Sigmoid colon (tissue), 7 donors: ENCODE measurements around the gene LITAF. TPM values are rescaled to one million over a fixed set of nuclear protein-coding genes. Genes with fewer than 3 reads are reported as not detected.

Experiments used
- DNase-seq: peaks from one replicate; pipeline ENCODE4 v3.0.0-alpha.2; 2019
- H3K27ac ChIP-seq, 4 donors: fragments of 200-600 bp; sonication (generic); one replicate each; pipeline ENCODE4 v1.5.1; 2016 to 2019; ENCODE audit warnings: mild to moderate bottlenecking in 1 of 4
- H3K27me3 ChIP-seq, 3 donors: fragments of 200-600 bp; sonication (generic); one replicate each; pipeline ENCODE4 v1.5.1; 2019; ENCODE audit warnings: mild to moderate bottlenecking in 1 of 3
- H3K36me3 ChIP-seq, 4 donors: fragments of 200-600 bp; sonication (generic); one replicate each; pipeline ENCODE4 v1.5.1; 2016 to 2019
- H3K4me1 ChIP-seq, 4 donors: fragments of 200-600 bp; sonication (generic); one replicate each; pipeline ENCODE4 v1.5.1; 2017 to 2019
- H3K4me3 ChIP-seq, 4 donors: fragments of 200-600 bp; sonication (generic); one replicate each; pipeline ENCODE4 v1.5.1; 2017 to 2019; ENCODE audit warnings: mild to moderate bottlenecking in 2 of 4, moderate library complexity in 1 of 4
- H3K9me3 ChIP-seq, 4 donors: fragments of 200-600 bp in 3 of 4; sonication (generic) in 3 of 4; one replicate each; pipeline versions ENCODE4 v1.5.1 to v1.6.1; 2013 to 2019
- EP300 ChIP-seq, 4 donors: sonication (generic); formaldehyde crosslinking; IDR thresholded peaks; one replicate each; pipeline ENCODE4 v1.6.1; 2017; ENCODE audit warnings: antibody characterized with exemption in 4 of 4
- POLR2A ChIP-seq, 2 donors: fragments of 450-650 bp; IDR thresholded peaks; one replicate each; pipeline ENCODE4 v1.6.1; 2016; ENCODE audit warnings: antibody characterized with exemption in 2 of 2, mild to moderate bottlenecking in 2 of 2, moderate library complexity in 2 of 2
- POLR2AphosphoS5 ChIP-seq, 4 donors: sonication (generic); formaldehyde crosslinking; IDR thresholded peaks; one replicate each; pipeline ENCODE4 v1.6.1; 2017; ENCODE audit warnings: antibody characterized with exemption in 4 of 4
- WGBS, 2 donors: extraction: QIAGEN DNeasy Blood & Tissue Kit; methylation state at CpG; one replicate each; pipeline ENCODE4 v1.1.7; 2013; 5-methylcytosine and 5-hydroxymethylcytosine counted together
- intact Hi-C: fragments of 100-400 bp; cut with DNase I; formaldehyde crosslinking; loops from one replicate; pipeline ENCODE4 v1.15.1; 2023
- polyA plus RNA-seq, 3 donors: library from polyadenylated mRNA; stranded (reverse); fragments of 200-250 nt; gene quantifications; one replicate each; pipeline ENCODE4 v1.2.3, GENCODE V29; 2013
- total RNA-seq, 4 donors: library from RNA; depleted of rRNA; stranded (reverse); fragments of >200 nt; gene quantifications; one replicate each; pipeline ENCODE4 v1.1.0, GENCODE V29; 2016
- TF ChIP-seq, protein P1 (sequence below), 4 experiments: fragments of 450-650 bp in 3 of 4; fragments of 200-600 bp in 1 of 4; IDR thresholded peaks; one replicate each; pipeline ENCODE4 v1.5.1; 2016 to 2019; ENCODE audit warnings: antibody characterized with exemption in 4 of 4, mild to moderate bottlenecking in 3 of 4, moderate library complexity in 2 of 4
- donor health status: healthy with polysubstance abuse.
- donor health status: Bipolar disorder and iron deficiency.
- donor health status: healthy.

The LITAF gene
- total and polyA plus RNA-seq, 7 donors = 20.6 to 307 (median 55.1) TPM

DNA sequence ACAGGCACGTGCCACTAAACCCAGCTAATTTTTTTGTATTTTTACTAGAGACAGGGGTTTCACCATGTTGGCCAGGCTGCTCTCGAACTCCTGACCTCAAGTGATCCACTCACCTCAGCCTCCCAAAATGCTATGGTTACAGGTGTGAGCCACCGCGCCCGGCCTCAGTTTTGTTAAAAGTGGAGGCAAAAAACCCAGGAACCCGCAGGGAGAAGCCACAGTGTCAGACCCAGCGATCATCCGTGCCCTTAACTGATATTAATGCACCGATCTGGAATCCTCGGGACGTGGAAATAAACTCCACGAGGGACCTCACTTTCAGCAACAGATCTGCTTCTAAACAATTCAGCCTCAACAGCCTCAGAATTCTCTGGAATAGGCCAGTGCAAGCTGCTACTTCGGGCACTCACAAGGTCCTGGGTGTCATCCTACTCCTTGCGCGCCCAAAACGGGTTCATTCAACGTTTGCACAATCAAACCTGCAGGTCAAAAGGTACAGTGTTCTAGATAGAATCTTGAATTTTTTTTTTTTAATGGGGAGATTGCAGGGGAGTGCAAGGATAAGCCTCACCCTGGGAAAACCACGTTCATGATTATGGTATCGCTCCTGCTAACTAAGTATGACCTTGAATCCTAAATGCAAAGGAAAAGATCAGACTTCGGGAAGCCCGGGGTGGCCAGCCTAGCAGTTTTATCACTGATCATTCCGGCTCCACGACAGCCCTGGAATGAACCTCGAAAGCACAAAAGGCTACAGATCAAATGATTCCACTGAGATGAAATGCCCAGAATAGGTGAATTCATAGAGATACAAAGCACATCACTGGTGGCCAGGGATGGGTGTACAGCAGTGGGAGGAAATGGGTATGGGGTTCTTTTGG is 22.4 kb downstream of the LITAF start:
- TF ChIP-seq, protein P1, sequence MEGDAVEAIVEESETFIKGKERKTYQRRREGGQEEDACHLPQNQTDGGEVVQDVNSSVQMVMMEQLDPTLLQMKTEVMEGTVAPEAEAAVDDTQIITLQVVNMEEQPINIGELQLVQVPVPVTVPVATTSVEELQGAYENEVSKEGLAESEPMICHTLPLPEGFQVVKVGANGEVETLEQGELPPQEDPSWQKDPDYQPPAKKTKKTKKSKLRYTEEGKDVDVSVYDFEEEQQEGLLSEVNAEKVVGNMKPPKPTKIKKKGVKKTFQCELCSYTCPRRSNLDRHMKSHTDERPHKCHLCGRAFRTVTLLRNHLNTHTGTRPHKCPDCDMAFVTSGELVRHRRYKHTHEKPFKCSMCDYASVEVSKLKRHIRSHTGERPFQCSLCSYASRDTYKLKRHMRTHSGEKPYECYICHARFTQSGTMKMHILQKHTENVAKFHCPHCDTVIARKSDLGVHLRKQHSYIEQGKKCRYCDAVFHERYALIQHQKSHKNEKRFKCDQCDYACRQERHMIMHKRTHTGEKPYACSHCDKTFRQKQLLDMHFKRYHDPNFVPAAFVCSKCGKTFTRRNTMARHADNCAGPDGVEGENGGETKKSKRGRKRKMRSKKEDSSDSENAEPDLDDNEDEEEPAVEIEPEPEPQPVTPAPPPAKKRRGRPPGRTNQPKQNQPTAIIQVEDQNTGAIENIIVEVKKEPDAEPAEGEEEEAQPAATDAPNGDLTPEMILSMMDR (IDR thresholded peaks at IDR 0.05) = no peak
- no peak for TF ChIP-seq POLR2A (IDR thresholded peaks at IDR 0.05)
- no peak for TF ChIP-seq EP300 (IDR thresholded peaks at IDR 0.05)
- no peak for TF ChIP-seq POLR2AphosphoS5 (IDR thresholded peaks at IDR 0.05)
- Histone ChIP-seq H3K27me3 (no peaks in the 10 kb centered on the region), H3K36me3 (no peaks in the 10 kb centered on the region), H3K4me1 (peaks cover 0 to 21% (median 13%) of the 10 kb centered on the region in 4 donors), H3K9me3 (no peaks in the 10 kb centered on the region), H3K4me3 (no peak overlapping the region), H3K27ac (peak overlapping the region in 1 of 4 donors; percentile 28)
- WGBS, 2 donors = 90 to 94% methylated on average over 24 of the region's 24 CpGs
- DNase-seq = no peak
- intact Hi-C loops = no loop called here

DNA sequence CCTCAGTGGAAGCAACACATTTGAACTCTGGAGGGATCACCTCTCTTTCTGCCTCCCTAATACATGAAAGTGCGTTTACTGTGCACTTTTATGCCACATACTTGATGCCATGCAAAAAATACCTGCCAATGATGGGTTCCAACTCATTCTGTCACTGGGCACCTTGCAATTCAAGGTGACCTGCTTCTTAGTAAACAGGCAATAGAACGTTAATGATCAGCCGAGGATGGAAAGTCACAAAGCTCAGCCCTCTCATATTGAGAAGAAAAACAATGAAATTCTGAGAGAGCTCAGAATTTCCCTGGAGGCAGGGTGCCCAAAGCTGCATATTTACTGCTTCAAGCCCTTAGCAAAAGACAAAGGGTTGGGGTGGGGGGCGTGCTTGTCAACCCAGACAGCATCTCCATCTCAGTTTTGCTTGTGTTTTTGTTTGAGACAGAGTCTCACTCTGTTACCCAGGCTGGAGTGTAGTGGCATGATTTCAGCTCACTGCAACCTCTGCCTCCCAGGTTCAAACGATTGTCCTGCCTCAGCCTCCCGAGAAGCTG is 23.2 kb downstream of the LITAF start:
- no peak for DNase-seq
- intact Hi-C loops = no loop called here
- H3K27me3 ChIP-seq = no peaks in the 10 kb centered on the region
- H3K4me3 ChIP-seq = no peak overlapping the region
- TF ChIP-seq EP300 (IDR thresholded peaks at IDR 0.05) (no peak), POLR2A (IDR thresholded peaks at IDR 0.05) (no peak), POLR2AphosphoS5 (IDR thresholded peaks at IDR 0.05) (no peak)
- TF ChIP-seq, protein P1 (IDR thresholded peaks at IDR 0.05) = no peak
- peaks cover 0 to 21% (median 13%) of the 10 kb centered on the region in 4 donors for H3K4me1 ChIP-seq
- H3K27ac ChIP-seq = no peak overlapping the region
- H3K9me3 ChIP-seq = no peaks in the 10 kb centered on the region
- 54 to 76% methylated on average over 6 of the region's 6 CpGs for WGBS, 2 donors
- H3K36me3 ChIP-seq = no peaks in the 10 kb centered on the region

DNA sequence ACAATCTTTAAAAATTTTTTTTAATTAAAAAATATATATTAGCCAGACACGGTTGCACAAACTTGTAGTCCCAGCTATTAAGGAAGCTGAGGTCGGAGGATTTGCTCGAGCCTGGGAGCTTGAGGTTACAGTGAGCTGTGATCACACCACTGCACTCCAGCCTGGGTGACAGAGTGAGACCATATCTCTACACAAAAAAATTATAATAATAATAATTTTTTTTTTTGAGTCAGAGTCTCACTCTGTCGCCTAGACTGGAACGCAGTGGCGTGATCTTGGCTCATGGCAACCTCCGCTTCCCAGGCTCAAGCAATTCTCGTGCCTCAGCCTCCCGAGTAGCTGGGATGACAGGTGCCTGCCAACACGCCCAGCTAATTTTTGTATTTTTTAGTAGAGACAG is 23.8 kb downstream of the LITAF start:
- no peak for DNase-seq
- WGBS, 2 donors = 85 to 92% methylated on average over 10 of the region's 10 CpGs

DNA sequence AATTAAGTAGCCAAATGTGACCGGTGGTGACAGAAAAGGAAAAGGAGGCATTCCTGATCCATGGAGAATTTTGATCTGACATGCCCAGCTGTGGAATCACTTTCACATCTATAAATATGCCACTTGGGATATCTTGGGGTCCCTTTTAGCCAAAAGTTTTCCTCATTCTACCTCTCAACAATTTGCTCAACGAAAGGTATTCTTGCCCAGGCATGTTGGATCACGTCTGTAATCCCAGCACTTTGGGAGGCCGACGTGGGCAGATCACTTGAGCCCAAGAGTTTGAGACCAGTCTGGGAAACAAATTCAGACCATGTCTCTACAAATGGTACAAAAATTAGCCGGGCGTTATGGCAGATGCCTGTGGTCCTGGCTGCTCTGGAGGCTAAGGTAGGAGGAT is 24.3 kb downstream of the LITAF start:
- peaks cover 0 to 28% (median 14%) of the 10 kb centered on the region in 4 donors for H3K4me1 ChIP-seq
- H3K4me3 ChIP-seq = no peak overlapping the region
- no peaks in the 10 kb centered on the region for H3K27me3 ChIP-seq
- intact Hi-C loops = no loop called here
- no peaks in the 10 kb centered on the region for H3K9me3 ChIP-seq
- no peaks in the 10 kb centered on the region for H3K36me3 ChIP-seq
- H3K27ac ChIP-seq = peak overlapping the region; percentile 1 to 67 (median 64)
- no peak for DNase-seq
- 92% methylated on average over 7 of the region's 7 CpGs for WGBS, 2 donors
- TF ChIP-seq, protein P1 (IDR thresholded peaks at IDR 0.05) = no peak

More for the DNA sequence above, 23.8 kb downstream of the LITAF start:
- H3K9me3 ChIP-seq = no peaks in the 10 kb centered on the region
- no peaks in the 10 kb centered on the region for H3K36me3 ChIP-seq
- intact Hi-C loops = no loop called here
- TF ChIP-seq EP300 (IDR thresholded peaks at IDR 0.05) (no peak), POLR2AphosphoS5 (IDR thresholded peaks at IDR 0.05) (no peak), POLR2A (IDR thresholded peaks at IDR 0.05) (no peak)
- TF ChIP-seq, protein P1 (IDR thresholded peaks at IDR 0.05) = no peak
- H3K4me1 ChIP-seq = peaks cover 0 to 24% (median 14%) of the 10 kb centered on the region in 4 donors
- H3K27ac ChIP-seq = peak overlapping the region in 1 of 4 donors; percentile 67
- H3K4me3 ChIP-seq = no peak overlapping the region
- no peaks in the 10 kb centered on the region for H3K27me3 ChIP-seq
